ENCODE measurements around the gene POLG2.

GRCh38 chr17:64431534-64431933 lies 65.3 kb downstream of the POLG2 start:
- no peak for TF ChIP-seq CTCF (conservative IDR thresholded peaks at IDR 0.05; ENCODE audit: low read length)
- no peak for TF ChIP-seq EZH2phosphoT487 (IDR thresholded peaks at IDR 0.05; ENCODE audit: borderline replicate concordance, low read depth, low read length)

Measured in OCI-LY7 (cell line).